ENCODE data around the gene TMEM198. TPM values are rescaled to one million over a fixed set of nuclear protein-coding genes. Genes with fewer than 3 reads are reported as not detected.

The TMEM198 gene
- total RNA-seq, result 0.62 TPM
- polyA plus RNA-seq, result not detected

GRCh38 chr2:219543596-219544358 lies at the start of gene TMEM198, which contains the start of gene CHPF:
TSS of gene TMEM198 (plus strand) at chr2:219544028. CDS start at chr2:219544728, 700 bp downstream.
TSS of gene CHPF (minus strand) at chr2:219543809. CDS start at chr2:219543538, 271 bp downstream.
- peaks cover 0 to 34% (median 19%) of the 10 kb centered on the region in 4 donors for H3K4me1 Mint-ChIP-seq
- peak; percentile 87 to 92 (median 89) for DNase-seq
- peak within 1 kb of the TSS; percentile 70 for H3K27ac ChIP-seq (ENCODE audit: insufficient read depth, low read length, poor library complexity, severe bottlenecking)
- H3K36me3 ChIP-seq (ENCODE audit: control insufficient read depth, insufficient read depth, low read length), result no peaks in the 10 kb centered on the region
- no peaks in the 10 kb centered on the region for H3K9me3 ChIP-seq (ENCODE audit: control insufficient read depth in 2 of 2, low read length in 2 of 2)
- ATAC-seq (ENCODE audit: low read depth in 2 of 2), result peak; percentile 70 to 73
- peak within 1 kb of the TSS; percentile 69 for H3K4me3 ChIP-seq (ENCODE audit: low read depth, low read length)
- H3K27me3 Mint-ChIP-seq, result peaks cover 21% of the 10 kb centered on the region
- peak within 1 kb of the TSS; percentile 84 to 93 (median 89) for H3K27ac Mint-ChIP-seq
- peak within 1 kb of the TSS; percentile 87 to 94 (median 88) for H3K4me3 Mint-ChIP-seq
- H3K27me3 ChIP-seq (ENCODE audit: control insufficient read depth, insufficient read depth, low read length), result no peaks in the 10 kb centered on the region
- peaks cover 0 to 7% (median 0%) of the 10 kb centered on the region in 7 donors for H3K9me3 Mint-ChIP-seq
- no peaks in the 10 kb centered on the region for H3K36me3 Mint-ChIP-seq
- H3K4me1 ChIP-seq (ENCODE audit: control insufficient read depth, insufficient read depth, low read length, poor library complexity, severe bottlenecking), result peaks cover 19% of the 10 kb centered on the region

GRCh38 chr2:219494952-219495530 lies 48.8 kb upstream of the TMEM198 start:
- H3K4me3 Mint-ChIP-seq, result peak overlapping the region in 1 of 4 donors; percentile 22
- H3K36me3 Mint-ChIP-seq, result no peaks in the 10 kb centered on the region

GRCh38 chr2:219495531-219496122 lies 48.2 kb upstream of the TMEM198 start:
- no peak overlapping the region for H3K4me3 ChIP-seq (ENCODE audit: low read depth, low read length)
- H3K36me3 Mint-ChIP-seq, result no peaks in the 10 kb centered on the region
- peak overlapping the region in 1 of 4 donors; percentile 93 for H3K4me3 Mint-ChIP-seq
- no peak overlapping the region for H3K27ac Mint-ChIP-seq
- DNase-seq (peak; percentile 27 to 63 (median 46)), ATAC-seq (ENCODE audit: low read depth in 2 of 2) (no peak)
- H3K9me3 ChIP-seq (ENCODE audit: control insufficient read depth in 2 of 2, low read length in 2 of 2), result no peaks in the 10 kb centered on the region
- H3K9me3 Mint-ChIP-seq, result peaks cover 0 to 1% (median 0%) of the 10 kb centered on the region in 7 donors
- peaks cover 0 to 40% (median 21%) of the 10 kb centered on the region in 4 donors for H3K4me1 Mint-ChIP-seq
- peaks cover 53% of the 10 kb centered on the region for H3K27me3 Mint-ChIP-seq
- H3K27me3 ChIP-seq (ENCODE audit: control insufficient read depth, insufficient read depth, low read length), result peaks cover 17% of the 10 kb centered on the region
- peaks cover 36% of the 10 kb centered on the region for H3K4me1 ChIP-seq (ENCODE audit: control insufficient read depth, insufficient read depth, low read length, poor library complexity, severe bottlenecking)
- no peak overlapping the region for H3K27ac ChIP-seq (ENCODE audit: insufficient read depth, low read length, poor library complexity, severe bottlenecking)
- H3K36me3 ChIP-seq (ENCODE audit: control insufficient read depth, insufficient read depth, low read length), result no peaks in the 10 kb centered on the region

More at GRCh38 chr2:219494952-219495530, 48.8 kb upstream of the TMEM198 start:
- peaks cover 36% of the 10 kb centered on the region for H3K4me1 ChIP-seq (ENCODE audit: control insufficient read depth, insufficient read depth, low read length, poor library complexity, severe bottlenecking)
- peaks cover 17% of the 10 kb centered on the region for H3K27me3 ChIP-seq (ENCODE audit: control insufficient read depth, insufficient read depth, low read length)
- no peak overlapping the region for H3K4me3 ChIP-seq (ENCODE audit: low read depth, low read length)
- H3K9me3 Mint-ChIP-seq, result peaks cover 0 to 1% (median 0%) of the 10 kb centered on the region in 7 donors
- DNase-seq (no peak), ATAC-seq (ENCODE audit: low read depth in 2 of 2) (no peak)
- no peaks in the 10 kb centered on the region for H3K9me3 ChIP-seq (ENCODE audit: control insufficient read depth in 2 of 2, low read length in 2 of 2)
- peaks cover 53% of the 10 kb centered on the region for H3K27me3 Mint-ChIP-seq
- no peak overlapping the region for H3K27ac Mint-ChIP-seq
- no peaks in the 10 kb centered on the region for H3K36me3 ChIP-seq (ENCODE audit: control insufficient read depth, insufficient read depth, low read length)
- no peak overlapping the region for H3K27ac ChIP-seq (ENCODE audit: insufficient read depth, low read length, poor library complexity, severe bottlenecking)
- peaks cover 0 to 37% (median 16%) of the 10 kb centered on the region in 4 donors for H3K4me1 Mint-ChIP-seq

GRCh38 chr2:219496247-219496824 lies 47.5 kb upstream of the TMEM198 start:
- Mint-ChIP-seq H3K4me1 (peaks cover 0 to 42% (median 21%) of the 10 kb centered on the region in 4 donors), H3K36me3 (peaks cover 2% of the 10 kb centered on the region), H3K9me3 (peaks cover 0 to 1% (median 0%) of the 10 kb centered on the region in 7 donors), H3K4me3 (peak overlapping the region; percentile 65 to 93 (median 77)), H3K27me3 (peaks cover 53% of the 10 kb centered on the region), H3K27ac (no peak overlapping the region)
- Histone ChIP-seq H3K27ac (ENCODE audit: insufficient read depth, low read length, poor library complexity, severe bottlenecking) (no peak overlapping the region), H3K27me3 (ENCODE audit: control insufficient read depth, insufficient read depth, low read length) (peaks cover 17% of the 10 kb centered on the region), H3K4me3 (ENCODE audit: low read depth, low read length) (no peak overlapping the region), H3K4me1 (ENCODE audit: control insufficient read depth, insufficient read depth, low read length, poor library complexity, severe bottlenecking) (peaks cover 36% of the 10 kb centered on the region), H3K36me3 (ENCODE audit: control insufficient read depth, insufficient read depth, low read length) (no peaks in the 10 kb centered on the region), H3K9me3 (ENCODE audit: control insufficient read depth in 2 of 2, low read length in 2 of 2) (no peaks in the 10 kb centered on the region)
- ATAC-seq (ENCODE audit: low read depth in 2 of 2), result no peak
- DNase-seq, result no peak

GRCh38 chr2:219496825-219497494 lies 46.9 kb upstream of the TMEM198 start:
- Histone ChIP-seq H3K27me3 (ENCODE audit: control insufficient read depth, insufficient read depth, low read length) (peaks cover 17% of the 10 kb centered on the region), H3K4me3 (ENCODE audit: low read depth, low read length) (no peak overlapping the region)
- H3K4me3 Mint-ChIP-seq, result peak overlapping the region; percentile 80 to 94 (median 86)

GRCh38 chr2:219497495-219498279 lies 46.1 kb upstream of the TMEM198 start:
- H3K36me3 Mint-ChIP-seq, result peaks cover 8% of the 10 kb centered on the region
- H3K4me1 Mint-ChIP-seq, result peaks cover 0 to 45% (median 21%) of the 10 kb centered on the region in 4 donors
- Histone ChIP-seq H3K27me3 (ENCODE audit: control insufficient read depth, insufficient read depth, low read length) (peaks cover 17% of the 10 kb centered on the region), H3K36me3 (ENCODE audit: control insufficient read depth, insufficient read depth, low read length) (no peaks in the 10 kb centered on the region), H3K9me3 (ENCODE audit: control insufficient read depth in 2 of 2, low read length in 2 of 2) (no peaks in the 10 kb centered on the region), H3K4me3 (ENCODE audit: low read depth, low read length) (peak overlapping the region; percentile 84), H3K4me1 (ENCODE audit: control insufficient read depth, insufficient read depth, low read length, poor library complexity, severe bottlenecking) (peaks cover 36% of the 10 kb centered on the region), H3K27ac (ENCODE audit: insufficient read depth, low read length, poor library complexity, severe bottlenecking) (no peak overlapping the region)
- H3K27me3 Mint-ChIP-seq, result peaks cover 51% of the 10 kb centered on the region
- H3K27ac Mint-ChIP-seq, result peak overlapping the region in 1 of 3 donors; percentile 84
- DNase-seq, result peak; percentile 12 to 41 (median 36)
- peaks cover 0 to 1% (median 0%) of the 10 kb centered on the region in 7 donors for H3K9me3 Mint-ChIP-seq
- peak overlapping the region; percentile 92 to 98 (median 94) for H3K4me3 Mint-ChIP-seq
- no peak for ATAC-seq (ENCODE audit: low read depth in 2 of 2)

More at GRCh38 chr2:219496825-219497494, 46.9 kb upstream of the TMEM198 start:
- Mint-ChIP-seq H3K4me1 (peaks cover 0 to 45% (median 21%) of the 10 kb centered on the region in 4 donors), H3K27ac (no peak overlapping the region), H3K9me3 (peaks cover 0 to 1% (median 0%) of the 10 kb centered on the region in 7 donors), H3K27me3 (peaks cover 53% of the 10 kb centered on the region), H3K36me3 (peaks cover 8% of the 10 kb centered on the region)
- Histone ChIP-seq H3K9me3 (ENCODE audit: control insufficient read depth in 2 of 2, low read length in 2 of 2) (no peaks in the 10 kb centered on the region), H3K36me3 (ENCODE audit: control insufficient read depth, insufficient read depth, low read length) (no peaks in the 10 kb centered on the region), H3K27ac (ENCODE audit: insufficient read depth, low read length, poor library complexity, severe bottlenecking) (no peak overlapping the region), H3K4me1 (ENCODE audit: control insufficient read depth, insufficient read depth, low read length, poor library complexity, severe bottlenecking) (peaks cover 36% of the 10 kb centered on the region)
- DNase-seq (peak in 2 of 3 donors; percentile 17 to 24), ATAC-seq (ENCODE audit: low read depth in 2 of 2) (no peak)
